ENCODE results near the gene MPZL1. TPM values are rescaled to one million over a fixed set of nuclear protein-coding genes. Genes with fewer than 3 reads are reported as not detected.
"Not testable (repeated sequence)": the region's sequence is repeated elsewhere in the genome, so short reads cannot be mapped to it uniquely, and the experiment has no call there.

The MPZL1 gene
- total RNA-seq, 4 donors from 2014 or later: 24.3 to 150 (median 82.3) TPM

DNA sequence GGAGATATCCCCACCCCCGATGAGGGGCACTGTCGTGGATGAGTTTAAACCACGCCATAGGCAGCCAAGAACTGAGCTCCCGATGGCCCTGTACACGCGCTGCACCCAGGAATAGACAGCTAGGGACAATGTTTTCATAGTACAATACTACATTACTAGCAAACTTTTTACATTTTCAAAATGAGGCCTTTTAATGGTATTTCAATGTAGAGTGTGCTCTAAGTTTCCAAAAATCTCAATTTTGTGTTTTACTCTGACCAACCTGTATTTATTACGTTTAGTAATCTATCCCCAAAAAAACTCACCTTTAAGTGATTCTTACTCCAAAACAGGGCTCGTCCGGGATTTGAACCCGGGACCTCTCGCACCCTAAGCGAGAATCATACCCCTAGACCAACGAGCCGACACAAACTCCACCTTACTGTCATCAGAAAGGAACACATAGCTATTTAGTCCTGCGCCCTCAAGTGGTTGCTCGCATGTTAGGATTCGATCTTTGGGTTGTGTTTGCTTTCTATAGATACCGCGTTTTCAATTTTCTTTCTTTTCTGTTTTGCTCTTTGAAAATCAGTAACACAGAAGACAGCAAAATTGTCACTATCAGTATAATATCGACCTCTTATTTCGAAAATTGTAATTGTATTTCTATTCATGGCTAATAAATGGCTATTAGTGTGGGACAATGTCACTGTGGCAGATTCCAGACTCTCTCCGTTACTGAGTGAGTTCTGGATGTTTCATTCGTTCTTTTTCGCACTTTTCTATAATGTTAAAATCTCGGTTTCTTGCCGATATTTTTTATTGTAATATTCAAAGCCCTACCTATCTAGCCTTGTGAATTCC is 6.4 kb upstream of the MPZL1 start:
- Histone ChIP-seq H3K36me3 (no peaks in the 10 kb centered on the region), H3K27ac (peak overlapping the region; percentile 92 to 95), H3K4me3 (peak overlapping the region; percentile 75 to 94), H3K27me3 (no peaks in the 10 kb centered on the region), H3K4me1 (no peaks in the 10 kb centered on the region), H3K9me3 (no peaks in the 10 kb centered on the region)
- intact Hi-C loops (cut with DNase I; ENCODE audit: low total_unique reads): no loop called here
- TF ChIP-seq CTCF (IDR thresholded peaks at IDR 0.05) (peak; percentile 81 to 92 (median 88)), POLR2A (IDR thresholded peaks at IDR 0.05) (peak in 1 of 2 donors; percentile 28)
- peak; percentile 85 to 89 for DNase-seq

GRCh38 chr1:167716000-167716271 is 5.8 kb upstream of the MPZL1 start:
- Histone ChIP-seq H3K36me3 (no peaks in the 10 kb centered on the region), H3K27me3 (no peaks in the 10 kb centered on the region), H3K4me3 (peak overlapping the region; percentile 75 to 94), H3K9me3 (no peaks in the 10 kb centered on the region), H3K27ac (peak overlapping the region; percentile 92 to 95), H3K4me1 (no peaks in the 10 kb centered on the region)
- no peak for DNase-seq
- no peak for TF ChIP-seq POLR2A (IDR thresholded peaks at IDR 0.05)
- intact Hi-C loops (cut with DNase I; ENCODE audit: low total_unique reads): no loop called here

- Histone ChIP-seq H3K9me3 (no peaks in the 10 kb centered on the region), H3K36me3 (no peaks in the 10 kb centered on the region), H3K27me3 (no peaks in the 10 kb centered on the region), H3K4me3 (no peak overlapping the region), H3K4me1 (no peaks in the 10 kb centered on the region), H3K27ac (no peak overlapping the region)
- intact Hi-C loops (cut with DNase I; ENCODE audit: low total_unique reads): no loop called here
- TF ChIP-seq CTCF (IDR thresholded peaks at IDR 0.05): no peak
- TF ChIP-seq POLR2A (IDR thresholded peaks at IDR 0.05): no peak
- no peak for DNase-seq
These were observed 4.4 kb upstream of the MPZL1 start for GRCh38 chr1:167717351-167717750.

- no peak for DNase-seq
- H3K4me3 ChIP-seq: no peak overlapping the region
- intact Hi-C loops (cut with DNase I; ENCODE audit: low total_unique reads): no loop called here
- H3K4me1 ChIP-seq: peaks cover 0 to 11% of the 10 kb centered on the region in 2 donors
- H3K36me3 ChIP-seq: no peaks in the 10 kb centered on the region
- no peaks in the 10 kb centered on the region for H3K9me3 ChIP-seq
- H3K27ac ChIP-seq: no peak overlapping the region
- TF ChIP-seq POLR2A (IDR thresholded peaks at IDR 0.05) (no peak), CTCF (IDR thresholded peaks at IDR 0.05) (no peak)
- no peaks in the 10 kb centered on the region for H3K27me3 ChIP-seq
These were observed 2.7 kb upstream of the MPZL1 start for GRCh38 chr1:167718914-167719691.

GRCh38 chr1:167719715-167720421 is 1.9 kb upstream of the MPZL1 start:
- not testable (repeated sequence) for H3K27ac ChIP-seq, H3K4me3 ChIP-seq

More at GRCh38 chr1:167719715-167720421, 1.9 kb upstream of the MPZL1 start:
- H3K4me1 ChIP-seq: peaks cover 0 to 11% of the 10 kb centered on the region in 2 donors
- not testable (repeated sequence) for H3K36me3 ChIP-seq, DNase-seq, H3K9me3 ChIP-seq, H3K27me3 ChIP-seq
- intact Hi-C loops (cut with DNase I; ENCODE audit: low total_unique reads): loop anchor here (5.0 kb wide), 1 partner anchor 77 kb away; no protein-coding TSS in a partner anchor

Data from uterus (tissue), 4 donors.